Activated T-cell treated with anti-CD3 and anti-CD28 coated beads, Interleukin-2, amount 50 U/mL, for 24 hours (primary cell): ENCODE measurements around the gene HSCB.
"Not testable (repeated sequence)": the region's sequence is repeated elsewhere in the genome, so short reads cannot be mapped to it uniquely, and the experiment has no call there.

Experiments
- DNase-seq: peaks from one replicate; pipeline ENCODE4 v3.0.0-alpha.2; 2020
- H3K27ac Mint-ChIP-seq: 2 replicates; pipeline ENCODE4 v1.8.0; 2020; ENCODE audit warnings: mild to moderate bottlenecking, mixed read lengths
- H3K27me3 Mint-ChIP-seq: 2 replicates; pipeline ENCODE4 v1.8.0; 2020; ENCODE audit warnings: mixed read lengths
- H3K36me3 Mint-ChIP-seq: 2 replicates; pipeline ENCODE4 v1.8.0; 2020; ENCODE audit warnings: low read depth, mixed read lengths
- H3K4me1 Mint-ChIP-seq: 2 replicates; pipeline ENCODE4 v1.8.0; 2020; ENCODE audit warnings: low read depth, mixed read lengths
- H3K4me3 Mint-ChIP-seq: 2 replicates; pipeline ENCODE4 v1.8.0; 2020; ENCODE audit warnings: mild to moderate bottlenecking, moderate library complexity, mixed read lengths
- H3K9me3 Mint-ChIP-seq: 2 replicates; pipeline ENCODE4 v1.8.0; 2020; ENCODE audit warnings: mixed read lengths

Gene HSCB

GRCh38 chr22:28762000-28762399 lies 20.2 kb downstream of the HSCB start:
- H3K4me3 Mint-ChIP-seq, H3K36me3 Mint-ChIP-seq, H3K27me3 Mint-ChIP-seq, H3K4me1 Mint-ChIP-seq, DNase-seq, H3K27ac Mint-ChIP-seq, H3K9me3 Mint-ChIP-seq: not testable (repeated sequence)

DNA sequence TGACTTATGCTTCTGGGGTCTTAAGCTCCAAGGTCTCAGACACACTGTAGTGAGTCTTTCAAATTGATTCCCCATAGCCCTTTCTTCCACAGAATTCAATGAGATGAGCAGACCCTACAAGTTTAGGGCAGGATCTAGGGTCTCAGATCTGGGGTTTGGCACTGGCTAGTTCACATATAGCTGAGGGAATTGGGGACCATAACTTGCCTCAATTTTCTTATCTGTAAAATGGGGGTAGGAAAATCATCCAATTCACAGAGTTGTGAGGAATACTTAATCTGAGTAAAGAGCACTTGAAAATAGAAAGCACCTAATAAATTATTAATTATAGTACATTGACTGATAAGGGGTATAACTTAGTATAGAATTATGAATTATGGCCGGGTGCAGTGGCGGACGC lies 24.8 kb downstream of the HSCB start:
- Mint-ChIP-seq H3K4me1 (no peaks in the 10 kb centered on the region), H3K9me3 (peaks cover 4% of the 10 kb centered on the region), H3K27ac (no peak overlapping the region), H3K36me3 (no peaks in the 10 kb centered on the region), H3K27me3 (no peaks in the 10 kb centered on the region), H3K4me3 (no peak overlapping the region)
- DNase-seq = no peak

DNA sequence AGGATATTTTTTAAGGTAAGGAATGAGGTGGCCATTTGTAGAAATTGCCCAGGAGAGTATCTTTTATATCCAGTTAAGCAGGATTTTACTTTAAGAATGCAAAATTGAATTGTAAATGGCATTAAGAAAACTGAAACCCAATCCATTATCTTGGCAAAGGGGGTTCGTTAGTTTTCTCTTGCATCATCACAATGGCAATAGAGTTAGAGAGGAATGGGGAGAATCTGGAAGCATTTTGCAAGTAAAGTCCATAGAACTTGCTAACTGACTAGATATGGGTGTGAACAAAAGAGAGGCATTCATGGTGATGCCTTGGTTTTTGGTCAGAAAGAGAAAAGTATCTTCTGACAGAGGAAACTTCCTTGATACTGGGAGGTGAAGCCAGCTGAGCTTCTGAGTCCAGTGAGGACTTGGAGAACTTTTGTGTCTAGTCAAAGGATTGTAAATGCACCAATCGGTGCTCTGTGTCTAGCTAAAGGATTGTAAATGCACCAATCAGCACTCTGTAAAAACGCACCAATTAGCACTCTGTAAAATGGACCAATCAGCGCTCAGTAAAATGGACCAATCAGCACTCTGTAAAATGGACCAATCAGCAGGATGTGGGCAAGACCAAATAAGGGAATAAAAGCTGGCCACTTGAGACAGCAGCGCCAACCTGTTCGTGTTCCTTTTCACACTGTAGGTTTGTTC lies 27.0 kb downstream of the HSCB start:
- Mint-ChIP-seq H3K4me1 (peaks cover 9% of the 10 kb centered on the region), H3K27ac (no peak overlapping the region), H3K36me3 (peaks cover 7% of the 10 kb centered on the region), H3K27me3 (no peaks in the 10 kb centered on the region), H3K9me3 (peaks cover 4% of the 10 kb centered on the region), H3K4me3 (no peak overlapping the region)
- DNase-seq = no peak

DNA sequence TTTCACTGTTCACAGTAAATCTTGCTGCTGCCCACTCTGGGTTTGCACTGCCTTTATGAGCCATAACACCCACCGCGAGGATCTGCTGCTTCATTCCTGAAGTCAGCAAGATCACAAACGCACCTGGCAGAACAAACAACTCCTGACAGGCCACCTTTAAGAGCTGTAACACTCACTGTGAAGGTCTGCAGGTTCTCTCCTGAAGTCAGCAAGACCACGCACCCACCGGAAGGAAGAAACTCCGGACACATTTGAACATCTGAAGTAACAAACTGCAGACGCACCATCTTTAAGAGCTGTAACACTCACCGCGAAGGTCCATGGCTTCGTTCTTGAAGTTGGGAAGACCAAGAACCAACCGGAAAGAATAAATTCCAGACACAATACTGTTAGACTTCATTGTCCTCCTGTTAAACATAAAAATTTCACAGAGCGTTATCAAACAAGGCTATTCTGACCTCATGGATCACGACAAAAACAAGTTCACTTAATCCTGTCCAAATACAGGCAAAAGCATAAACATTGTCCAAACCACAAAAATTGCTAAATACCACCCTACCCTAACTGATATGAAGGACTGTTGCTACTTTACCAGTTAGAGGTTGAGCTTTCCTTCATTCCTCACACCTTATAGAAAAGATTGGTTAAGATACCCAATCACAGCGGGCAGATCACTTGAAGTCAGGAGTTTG lies 27.7 kb downstream of the HSCB start:
- H3K27ac Mint-ChIP-seq = no peak overlapping the region
- peaks cover 12% of the 10 kb centered on the region for H3K4me1 Mint-ChIP-seq
- H3K9me3 Mint-ChIP-seq = peaks cover 4% of the 10 kb centered on the region
- no peak overlapping the region for H3K4me3 Mint-ChIP-seq
- H3K36me3 Mint-ChIP-seq = peaks cover 10% of the 10 kb centered on the region
- DNase-seq = no peak
- H3K27me3 Mint-ChIP-seq = no peaks in the 10 kb centered on the region

- DNase-seq = no peak
- Mint-ChIP-seq H3K9me3 (peaks cover 4% of the 10 kb centered on the region), H3K4me3 (no peak overlapping the region), H3K27me3 (no peaks in the 10 kb centered on the region), H3K36me3 (peaks cover 28% of the 10 kb centered on the region), H3K4me1 (peaks cover 24% of the 10 kb centered on the region), H3K27ac (peak overlapping the region; percentile 14)
Measured at GRCh38 chr22:28771195-28771791, 29.5 kb downstream of the HSCB start.

- Mint-ChIP-seq H3K36me3 (peaks cover 39% of the 10 kb centered on the region), H3K9me3 (peaks cover 4% of the 10 kb centered on the region), H3K4me3 (peak within 1 kb of the TSS; percentile 87), H3K27me3 (no peaks in the 10 kb centered on the region), H3K4me1 (peaks cover 28% of the 10 kb centered on the region), H3K27ac (peak within 1 kb of the TSS; percentile 98)
- DNase-seq = peak; percentile 92
Measured at GRCh38 chr22:28772633-28773460, 31.0 kb downstream of the HSCB start, which contains the start of gene CCDC117. TSS of gene CCDC117 (plus strand) at chr22:28772695. CDS start at chr22:28772850, 155 bp downstream.

GRCh38 chr22:28773461-28773867 lies 31.6 kb downstream of the HSCB start:
- Mint-ChIP-seq H3K4me3 (peak overlapping the region; percentile 87), H3K27ac (peak overlapping the region; percentile 98), H3K36me3 (peaks cover 44% of the 10 kb centered on the region), H3K4me1 (peaks cover 32% of the 10 kb centered on the region), H3K27me3 (no peaks in the 10 kb centered on the region), H3K9me3 (peaks cover 4% of the 10 kb centered on the region)
- no peak for DNase-seq

- Mint-ChIP-seq H3K27ac (peak overlapping the region; percentile 50), H3K4me1 (peaks cover 36% of the 10 kb centered on the region), H3K36me3 (peaks cover 50% of the 10 kb centered on the region), H3K27me3 (no peaks in the 10 kb centered on the region), H3K9me3 (no peaks in the 10 kb centered on the region), H3K4me3 (peak overlapping the region; percentile 87)
- DNase-seq = no peak
Measured at GRCh38 chr22:28774378-28774777, 32.5 kb downstream of the HSCB start.

GRCh38 chr22:28779833-28780232 lies 38.0 kb downstream of the HSCB start:
- no peak overlapping the region for H3K4me3 Mint-ChIP-seq
- DNase-seq = no peak
- no peaks in the 10 kb centered on the region for H3K9me3 Mint-ChIP-seq
- peaks cover 32% of the 10 kb centered on the region for H3K4me1 Mint-ChIP-seq
- no peak overlapping the region for H3K27ac Mint-ChIP-seq
- H3K27me3 Mint-ChIP-seq = no peaks in the 10 kb centered on the region
- H3K36me3 Mint-ChIP-seq = peaks cover 84% of the 10 kb centered on the region

DNA sequence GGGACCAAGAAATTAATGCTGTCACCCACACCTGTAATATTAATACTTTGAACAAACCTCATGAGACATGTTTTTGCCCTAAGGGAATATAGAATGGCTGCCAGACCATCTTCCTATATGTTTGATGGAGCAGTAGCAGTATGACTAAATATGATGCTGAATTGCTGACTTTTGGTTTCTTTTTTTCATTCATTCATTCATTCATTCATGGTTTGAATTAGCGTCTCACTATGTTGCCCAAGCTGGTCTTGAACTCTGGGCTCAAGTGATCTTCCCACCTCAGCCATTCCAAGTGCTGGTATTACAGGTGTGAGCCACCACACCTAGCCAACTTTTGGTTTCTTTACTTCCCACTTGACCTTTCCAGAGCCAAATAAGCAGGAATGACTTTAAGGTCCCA lies 38.5 kb downstream of the HSCB start:
- no peak for DNase-seq
- no peaks in the 10 kb centered on the region for H3K27me3 Mint-ChIP-seq
- H3K27ac Mint-ChIP-seq = peak overlapping the region; percentile 33
- H3K36me3 Mint-ChIP-seq = peaks cover 84% of the 10 kb centered on the region
- peaks cover 29% of the 10 kb centered on the region for H3K4me1 Mint-ChIP-seq
- H3K9me3 Mint-ChIP-seq = no peaks in the 10 kb centered on the region
- no peak overlapping the region for H3K4me3 Mint-ChIP-seq

DNA sequence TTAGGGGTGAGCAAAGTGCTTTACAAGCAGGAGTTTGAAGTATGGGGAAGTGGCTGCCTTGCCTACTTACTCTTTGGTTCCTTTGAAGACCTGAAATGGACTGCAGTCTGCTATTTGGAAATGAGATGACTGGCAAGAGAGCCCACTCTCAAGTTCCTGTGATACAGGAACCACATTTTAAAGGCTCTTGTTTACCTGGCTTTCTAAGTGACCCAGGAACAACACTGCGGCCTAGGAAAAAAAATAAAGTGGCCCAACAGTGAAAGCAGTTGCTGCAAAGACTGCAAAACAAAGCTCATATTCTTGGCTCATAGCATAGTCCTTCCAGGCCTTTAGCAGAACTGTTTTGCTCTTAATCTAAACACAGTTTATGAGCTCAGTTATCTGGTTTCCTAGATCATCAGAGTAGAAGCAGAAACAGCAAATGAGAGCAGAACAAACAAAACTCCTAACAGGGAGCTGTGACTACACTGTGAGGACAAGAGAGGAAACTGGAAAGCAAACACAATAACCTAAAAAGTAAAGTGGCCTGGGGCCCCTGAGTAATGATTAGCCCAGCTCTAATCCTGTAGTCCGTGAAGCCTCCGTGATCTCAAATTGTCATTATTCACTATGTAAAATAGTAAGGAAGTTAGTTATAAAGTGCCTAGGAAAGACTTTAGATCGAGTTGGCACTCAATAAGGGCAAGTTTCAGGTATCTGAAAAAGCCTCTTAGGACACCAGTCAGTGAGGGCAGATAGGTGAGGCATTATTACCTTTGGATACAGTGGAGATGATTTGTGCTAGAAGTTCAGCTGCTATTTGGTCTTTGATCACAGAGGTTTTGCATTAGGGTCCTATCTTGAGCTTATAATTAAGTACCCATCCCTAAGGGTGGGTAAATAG lies 42.2 kb downstream of the HSCB start:
- H3K36me3 Mint-ChIP-seq = peaks cover 89% of the 10 kb centered on the region
- H3K27me3 Mint-ChIP-seq = no peaks in the 10 kb centered on the region
- DNase-seq = no peak
- no peak overlapping the region for H3K4me3 Mint-ChIP-seq
- H3K4me1 Mint-ChIP-seq = peaks cover 13% of the 10 kb centered on the region
- H3K9me3 Mint-ChIP-seq = no peaks in the 10 kb centered on the region
- H3K27ac Mint-ChIP-seq = no peak overlapping the region

GRCh38 chr22:28788601-28789000 lies 46.8 kb downstream of the HSCB start:
- Mint-ChIP-seq H3K36me3 (peaks cover 77% of the 10 kb centered on the region), H3K27ac (no peak overlapping the region), H3K9me3 (no peaks in the 10 kb centered on the region), H3K27me3 (no peaks in the 10 kb centered on the region), H3K4me1 (peaks cover 33% of the 10 kb centered on the region), H3K4me3 (no peak overlapping the region)
- no peak for DNase-seq

GRCh38 chr22:28791124-28791523 lies 49.3 kb downstream of the HSCB start:
- peaks cover 77% of the 10 kb centered on the region for H3K36me3 Mint-ChIP-seq
- H3K9me3 Mint-ChIP-seq = no peaks in the 10 kb centered on the region
- peaks cover 56% of the 10 kb centered on the region for H3K4me1 Mint-ChIP-seq
- H3K27me3 Mint-ChIP-seq = no peaks in the 10 kb centered on the region
- H3K27ac Mint-ChIP-seq = no peak overlapping the region
- no peak overlapping the region for H3K4me3 Mint-ChIP-seq
- DNase-seq = no peak
